Activated CD8-positive, alpha-beta memory T cell treated with anti-CD3 and anti-CD28 coated beads, Interleukin-2, amount 50 U/mL, for 1 hour (primary cell): ENCODE data around the gene U2AF2.

Experiments
- DNase-seq: peaks from one replicate; pipeline ENCODE4 v3.0.0-alpha.2; 2020; ENCODE audit errors: extremely low read depth

U2AF2 gene

DNA sequence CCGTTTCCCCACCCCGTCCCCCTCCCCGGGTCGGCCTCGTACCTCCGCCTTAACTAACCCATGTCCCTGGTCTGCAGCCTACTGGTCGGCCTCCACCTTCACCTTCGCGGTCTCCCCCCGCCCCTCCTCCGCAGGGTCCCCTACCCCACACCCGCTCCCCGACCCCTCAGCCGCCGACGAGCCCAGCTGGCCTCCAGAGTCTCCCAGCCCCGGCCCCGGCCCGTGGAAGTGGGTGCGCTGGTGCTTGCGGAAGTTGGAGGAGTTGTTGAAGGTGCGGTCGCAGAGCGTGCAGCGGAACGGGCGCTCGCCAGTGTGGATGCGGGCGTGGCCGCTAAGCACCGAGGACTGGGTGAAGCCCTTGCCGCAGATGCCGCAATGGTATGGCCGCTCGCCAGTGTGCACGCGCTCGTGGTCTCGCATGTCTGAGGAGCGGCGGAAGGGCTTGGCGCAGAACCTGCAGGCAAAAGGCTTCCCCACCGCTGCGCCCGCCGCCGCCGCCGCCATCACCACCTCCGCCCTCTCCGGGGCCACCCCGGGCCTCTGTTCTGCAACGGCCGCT is 33.1 kb upstream of the U2AF2 start:
- DNase-seq, result no peak

DNA sequence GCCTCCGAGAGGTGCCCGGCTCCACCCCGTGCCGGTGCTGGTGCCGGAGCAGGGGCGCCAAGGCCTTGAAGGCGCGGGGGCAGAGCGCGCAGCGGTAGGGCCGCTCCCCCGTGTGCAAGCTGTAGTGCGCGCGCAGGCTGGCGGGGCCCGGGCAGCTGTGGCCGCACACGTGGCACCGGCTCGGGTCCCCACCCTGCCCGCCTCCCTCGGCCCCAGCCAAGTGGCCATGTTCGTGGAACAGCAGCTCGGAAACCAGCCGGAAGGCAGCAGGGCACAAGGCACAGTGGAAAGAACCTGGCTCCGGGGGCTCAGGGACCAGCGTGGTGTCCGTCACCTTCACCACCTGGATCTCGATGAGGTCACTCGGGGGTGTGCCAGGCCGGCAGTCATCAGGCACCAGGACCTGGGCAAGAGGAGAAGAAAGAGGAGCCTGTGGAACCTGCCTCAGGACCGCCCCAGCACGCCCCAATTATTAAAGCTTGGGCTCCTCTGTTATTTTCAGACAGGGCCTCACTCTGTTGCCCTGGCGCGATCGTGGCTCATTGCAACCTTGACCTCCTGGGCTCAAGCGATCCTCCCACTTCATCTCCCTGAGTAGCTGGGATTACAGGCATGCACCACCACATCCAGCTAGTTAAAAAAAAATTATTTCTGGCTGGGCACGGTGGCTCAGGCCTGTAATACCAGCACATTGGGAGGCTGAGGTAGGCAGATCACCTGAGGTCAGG is 32.4 kb upstream of the U2AF2 start:
- DNase-seq, result no peak

- no peak for DNase-seq
These were observed 31.7 kb upstream of the U2AF2 start for GRCh38 chr19:55623130-55623529.

GRCh38 chr19:55623561-55623960 is 31.3 kb upstream of the U2AF2 start:
- DNase-seq, result no peak

GRCh38 chr19:55624109-55625003 is 30.5 kb upstream of the U2AF2 start, which contains the start of gene ZNF784:
Gene ZNF784, minus strand, starts transcription at chr19:55624566. Its CDS starts 5 bp downstream, at chr19:55624561.
- DNase-seq, result peak; percentile 91

GRCh38 chr19:55625004-55625326 is 29.9 kb upstream of the U2AF2 start:
- DNase-seq, result no peak

DNA sequence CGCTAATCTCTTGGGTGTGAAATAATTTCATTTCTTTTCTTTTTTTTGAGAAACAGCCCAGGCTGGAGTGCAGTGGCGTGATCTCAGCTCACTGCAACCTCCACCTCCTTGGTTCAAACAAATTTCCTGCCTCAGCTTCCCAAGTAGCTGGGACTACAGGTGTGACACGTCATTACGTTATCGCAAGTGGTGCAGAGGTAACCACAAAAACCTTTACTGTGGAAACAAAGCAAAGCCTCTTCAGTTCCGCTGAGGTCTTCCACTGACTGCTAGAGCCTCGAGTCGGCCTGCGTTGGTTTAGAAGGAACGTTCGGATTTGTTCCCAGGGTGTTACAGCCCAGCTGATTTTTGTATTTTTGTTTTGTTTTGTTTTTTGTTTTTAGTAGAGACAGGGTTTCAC is 28.5 kb upstream of the U2AF2 start:
- DNase-seq, result no peak

GRCh38 chr19:55632463-55632834 is 22.4 kb upstream of the U2AF2 start:
- DNase-seq, result peak; percentile 82

DNA sequence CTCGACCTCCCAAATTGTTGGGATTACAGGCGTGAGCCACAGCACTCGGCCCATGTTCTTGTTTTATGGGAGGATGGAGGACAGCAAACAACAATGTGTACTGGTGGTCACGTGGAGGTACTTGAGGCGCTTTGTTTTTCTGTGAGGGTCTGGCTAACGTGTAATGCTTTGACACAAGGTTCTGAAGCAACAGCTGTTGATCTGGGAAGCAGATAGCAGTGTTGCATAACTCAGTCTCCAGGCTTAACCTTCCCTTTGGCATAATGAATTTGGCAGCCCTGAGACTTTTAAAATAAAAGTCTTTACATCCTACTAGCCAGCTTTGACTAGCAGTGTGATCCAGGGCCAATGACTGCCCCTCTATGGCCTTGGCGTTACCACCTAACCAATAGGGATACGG is 21.0 kb upstream of the U2AF2 start:
- DNase-seq, result no peak

GRCh38 chr19:55635334-55635717 is 19.5 kb upstream of the U2AF2 start:
- DNase-seq, result no peak

GRCh38 chr19:55635856-55636440 is 18.9 kb upstream of the U2AF2 start:
- no peak for DNase-seq

DNA sequence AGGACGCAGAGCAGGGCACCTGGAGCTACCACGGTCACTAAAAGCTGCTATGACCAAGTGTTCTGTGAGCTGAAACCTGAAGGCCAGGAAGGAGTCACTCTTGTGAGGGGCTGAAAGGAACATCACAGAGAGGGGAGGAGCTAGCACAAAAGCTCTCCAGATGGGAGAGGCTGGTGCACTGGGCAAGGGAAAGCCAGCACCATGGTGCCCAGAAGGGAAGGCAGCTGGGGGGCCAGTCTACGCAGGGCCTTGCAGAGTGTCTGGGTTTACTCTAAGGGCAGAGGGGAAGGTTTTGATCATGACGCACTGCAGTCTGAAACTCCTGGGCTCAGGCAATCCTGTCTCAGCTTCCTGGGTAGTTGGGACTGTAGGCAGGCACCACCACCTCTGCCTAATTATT is 18.1 kb upstream of the U2AF2 start:
- DNase-seq, result no peak

DNA sequence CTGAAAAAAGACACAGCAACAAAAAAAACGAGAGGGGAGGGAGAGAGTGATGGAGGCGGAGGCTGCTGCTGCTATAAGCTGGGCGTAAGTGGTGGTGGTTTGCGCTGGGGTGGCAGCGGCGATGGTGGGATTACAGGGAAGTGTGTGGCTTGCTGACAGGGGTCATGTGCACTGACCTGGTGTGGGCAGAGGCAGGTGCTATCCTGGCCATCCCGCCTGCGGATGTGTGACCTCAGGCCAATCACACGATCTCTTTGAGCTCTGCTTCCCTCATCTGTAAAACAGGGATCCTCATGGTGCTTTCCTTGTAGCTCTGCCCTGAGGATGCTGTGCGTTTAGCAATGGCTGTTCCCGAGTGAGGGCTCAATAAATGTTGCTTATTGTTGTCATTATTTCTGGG is 17.3 kb upstream of the U2AF2 start:
- DNase-seq, result no peak

- DNase-seq, result no peak
These were observed 15.9 kb upstream of the U2AF2 start for GRCh38 chr19:55638864-55639359.

GRCh38 chr19:55640043-55640576 is 14.7 kb upstream of the U2AF2 start:
- DNase-seq, result no peak

GRCh38 chr19:55640577-55641425 is 14.0 kb upstream of the U2AF2 start, which contains the start of gene ZNF580:
Gene ZNF580, plus strand, starts transcription at chr19:55641002. Its CDS starts 1,507 bp downstream, at chr19:55642509.
- no peak for DNase-seq

GRCh38 chr19:55641426-55642152 is 13.2 kb upstream of the U2AF2 start:
- DNase-seq, result no peak

GRCh38 chr19:55642153-55643002 is 12.5 kb upstream of the U2AF2 start:
- no peak for DNase-seq
